K562 (cell line): ENCODE data around the gene KAZALD1. TPM values are rescaled to one million over a fixed set of nuclear protein-coding genes. Genes with fewer than 3 reads are reported as not detected.

Source experiments
- ARHGAP35 ChIP-seq: fragments of 450-650 bp; IDR thresholded peaks from 2 replicates; pipeline ENCODE4 v1.6.1; 2018; ENCODE audit not compliant: partially characterized antibody
- CBFA2T2 ChIP-seq: fragments of 450-650 bp; conservative IDR thresholded peaks from 2 replicates; pipeline ENCODE4 v1.6.1; 2017; ENCODE audit warnings: mild to moderate bottlenecking
- DEAF1 ChIP-seq: fragments of 450-650 bp; formaldehyde crosslinking; IDR thresholded peaks from 2 replicates; pipeline ENCODE4 v1.4.0; 2020; ENCODE audit warnings: mild to moderate bottlenecking, moderate library complexity
- LARP7 ChIP-seq: fragments of 450-650 bp; IDR thresholded peaks from 2 replicates; pipeline ENCODE4 v1.6.1; 2016
- NR2F6 ChIP-seq: fragments of 450-650 bp; formaldehyde crosslinking; IDR thresholded peaks from 2 replicates; pipeline ENCODE4 v1.4.0; 2020; ENCODE audit warnings: mild to moderate bottlenecking
- NRF1 ChIP-seq, 2 experiments: fragments of 450-650 bp; IDR thresholded peaks in 1 of 2; conservative IDR thresholded peaks in 1 of 2; 2 replicates each; pipeline ENCODE4 v1.6.1; 2014; ENCODE audit warnings: mild to moderate bottlenecking in 2 of 2
- RBBP5 ChIP-seq: fragments of 200-600 bp; sonication (generic); IDR thresholded peaks from 2 replicates; pipeline ENCODE4 v1.6.1; 2012; ENCODE audit warnings: borderline replicate concordance, mild to moderate bottlenecking, low read length, control low read depth, inconsistent platforms; ENCODE audit not compliant: insufficient read depth, poor library complexity, severe bottlenecking
- RCOR1 ChIP-seq, 2 experiments: IDR thresholded peaks; 2 replicates each; pipeline ENCODE4 v1.6.1; 2012; ENCODE audit warnings: low read depth in 2 of 2, low read length in 2 of 2, borderline replicate concordance in 1 of 2, improper control_type of control experiment in 1 of 2
- SMARCA5 ChIP-seq: fragments of 450-650 bp; IDR thresholded peaks from 2 replicates; pipeline ENCODE4 v1.6.1; 2016
- SP2 ChIP-seq: IDR thresholded peaks from 2 replicates; pipeline ENCODE4 v1.6.1; 2011; ENCODE audit warnings: mild to moderate bottlenecking, low read depth, low read length, moderate library complexity; ENCODE audit not compliant: poor library complexity, severe bottlenecking; ENCODE audit errors: extremely low read depth
- ZNF143 ChIP-seq: sonication (generic); formaldehyde crosslinking; IDR thresholded peaks from 2 replicates; pipeline ENCODE4 v1.9.0; 2022; ENCODE audit warnings: mild to moderate bottlenecking, missing genetic modification reagents
- ZNF41 ChIP-seq: fragments of 250-450 bp; sonication (Bioruptor Pico); conservative IDR thresholded peaks from 2 replicates; pipeline ENCODE4 v1.4.0; 2020; ENCODE audit warnings: mild to moderate bottlenecking
- polyA plus RNA-seq, 8 experiments: library from polyadenylated mRNA; depleted of rRNA in 4 of 8; stranded (reverse) in 5 of 8; unstranded in 3 of 8; fragments of >200 nt; fragmentation: Nextera tagmentation in 2 of 8; fragmentation: Illumina TruSeq in 1 of 8; extraction: Ambion mirVana in 2 of 8; extraction: Trizol in 1 of 8; gene quantifications; 2 replicates each; pipeline versions ENCODE4 v1.2.1 to v1.2.3, GENCODE V29; 2011 to 2014; ENCODE audit warnings: inconsistent platforms in 1 of 8, missing spikeins in 1 of 8
- total RNA-seq, 7 experiments: library from RNA; depleted of rRNA in 6 of 7; stranded (reverse); fragments of >200 nt in 6 of 7; fragmentation: Illumina TruSeq in 2 of 7; extraction: Trizol in 2 of 7; gene quantifications; 2 replicates each; pipeline versions ENCODE4 v1.2.1 to v1.2.3, GENCODE V29; 2011 to 2021; ENCODE audit warnings: low replicate concordance in 1 of 7
- TF ChIP-seq, protein P1 (sequence below), 2 experiments: fragments of 450-650 bp in 1 of 2; IDR thresholded peaks; 2 replicates each; pipeline ENCODE4 v1.6.1; 2011 to 2017; ENCODE audit warnings: low read depth in 2 of 2, antibody characterized with exemption in 1 of 2, borderline replicate concordance in 1 of 2, low read length in 1 of 2, mild to moderate bottlenecking in 1 of 2, mixed read lengths in 1 of 2; ENCODE audit not compliant: control insufficient read depth in 1 of 2
- TF ChIP-seq, protein P2 (sequence below), 2 experiments: IDR thresholded peaks in 1 of 2; conservative IDR thresholded peaks in 1 of 2; 2 replicates each; pipeline ENCODE4 v1.6.1; 2016; ENCODE audit warnings: low read depth in 2 of 2, mild to moderate bottlenecking in 1 of 2, missing compliant biosample characterization in 1 of 2, missing genetic modification characterization in 1 of 2, moderate library complexity in 1 of 2
- TF ChIP-seq, protein P3 (sequence below): sonication (generic); IDR thresholded peaks from 2 replicates; pipeline ENCODE4 v1.6.1; 2016
- TF ChIP-seq, protein P4 (sequence below): sonication (generic); formaldehyde crosslinking; IDR thresholded peaks from 2 replicates; pipeline ENCODE4 v1.4.0; 2020; ENCODE audit warnings: mild to moderate bottlenecking, missing genetic modification reagents

Gene KAZALD1
- total and polyA plus RNA-seq, 9 of the 15 experiments (the other 6 are each of a cell fraction or from before 2014, with no cell fraction given), result 0.15 to 10.0 (median 4.9) TPM

- TF ChIP-seq, protein P1, sequence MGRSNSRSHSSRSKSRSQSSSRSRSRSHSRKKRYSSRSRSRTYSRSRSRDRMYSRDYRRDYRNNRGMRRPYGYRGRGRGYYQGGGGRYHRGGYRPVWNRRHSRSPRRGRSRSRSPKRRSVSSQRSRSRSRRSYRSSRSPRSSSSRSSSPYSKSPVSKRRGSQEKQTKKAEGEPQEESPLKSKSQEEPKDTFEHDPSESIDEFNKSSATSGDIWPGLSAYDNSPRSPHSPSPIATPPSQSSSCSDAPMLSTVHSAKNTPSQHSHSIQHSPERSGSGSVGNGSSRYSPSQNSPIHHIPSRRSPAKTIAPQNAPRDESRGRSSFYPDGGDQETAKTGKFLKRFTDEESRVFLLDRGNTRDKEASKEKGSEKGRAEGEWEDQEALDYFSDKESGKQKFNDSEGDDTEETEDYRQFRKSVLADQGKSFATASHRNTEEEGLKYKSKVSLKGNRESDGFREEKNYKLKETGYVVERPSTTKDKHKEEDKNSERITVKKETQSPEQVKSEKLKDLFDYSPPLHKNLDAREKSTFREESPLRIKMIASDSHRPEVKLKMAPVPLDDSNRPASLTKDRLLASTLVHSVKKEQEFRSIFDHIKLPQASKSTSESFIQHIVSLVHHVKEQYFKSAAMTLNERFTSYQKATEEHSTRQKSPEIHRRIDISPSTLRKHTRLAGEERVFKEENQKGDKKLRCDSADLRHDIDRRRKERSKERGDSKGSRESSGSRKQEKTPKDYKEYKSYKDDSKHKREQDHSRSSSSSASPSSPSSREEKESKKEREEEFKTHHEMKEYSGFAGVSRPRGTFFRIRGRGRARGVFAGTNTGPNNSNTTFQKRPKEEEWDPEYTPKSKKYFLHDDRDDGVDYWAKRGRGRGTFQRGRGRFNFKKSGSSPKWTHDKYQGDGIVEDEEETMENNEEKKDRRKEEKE (IDR thresholded peaks at IDR 0.05; ENCODE audit: borderline replicate concordance in 1 of 2, control insufficient read depth in 1 of 2, low read depth in 2 of 2, low read length in 1 of 2), result no peak
- TF ChIP-seq ZNF143 (no peak), CBFA2T2 (peak; percentile 25; the same call in 1 of the 2 replicates), RBBP5 (no peak), RCOR1 (IDR thresholded peaks at IDR 0.05; ENCODE audit: borderline replicate concordance in 1 of 2, low read depth in 2 of 2, low read length in 2 of 2) (0 out of 4 replicates have a peak, but pooled peaks of 1 of the 2 experiments have one; percentile 13), ARHGAP35 (no peak), NRF1 (conservative IDR thresholded peaks at IDR 0.05 in 1 of 2, IDR thresholded peaks at IDR 0.05 in 1 of 2) (0 out of 4 replicates have a peak, but pooled peaks of 1 of the 2 experiments have one; percentile 16), ZNF41 (CRISPR knock-in tag) (no peak), DEAF1 (CRISPR knock-in tag) (no peak), LARP7 (no peak), NR2F6 (CRISPR knock-in tag) (no peak), SP2 (no peak), SMARCA5 (0 out of 2 replicates have a peak, but pooled peaks have one; percentile 45)
- TF ChIP-seq, protein P2, sequence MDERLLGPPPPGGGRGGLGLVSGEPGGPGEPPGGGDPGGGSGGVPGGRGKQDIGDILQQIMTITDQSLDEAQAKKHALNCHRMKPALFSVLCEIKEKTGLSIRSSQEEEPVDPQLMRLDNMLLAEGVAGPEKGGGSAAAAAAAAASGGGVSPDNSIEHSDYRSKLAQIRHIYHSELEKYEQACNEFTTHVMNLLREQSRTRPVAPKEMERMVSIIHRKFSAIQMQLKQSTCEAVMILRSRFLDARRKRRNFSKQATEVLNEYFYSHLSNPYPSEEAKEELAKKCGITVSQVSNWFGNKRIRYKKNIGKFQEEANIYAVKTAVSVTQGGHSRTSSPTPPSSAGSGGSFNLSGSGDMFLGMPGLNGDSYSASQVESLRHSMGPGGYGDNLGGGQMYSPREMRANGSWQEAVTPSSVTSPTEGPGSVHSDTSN (CRISPR knock-in tag; IDR thresholded peaks at IDR 0.05; ENCODE audit: low read depth), result no peak
- TF ChIP-seq, protein P2 (tag; conservative IDR thresholded peaks at IDR 0.05; ENCODE audit: low read depth), result peak; percentile 40; the same call in 1 of the 2 replicates
- TF ChIP-seq, protein P3, sequence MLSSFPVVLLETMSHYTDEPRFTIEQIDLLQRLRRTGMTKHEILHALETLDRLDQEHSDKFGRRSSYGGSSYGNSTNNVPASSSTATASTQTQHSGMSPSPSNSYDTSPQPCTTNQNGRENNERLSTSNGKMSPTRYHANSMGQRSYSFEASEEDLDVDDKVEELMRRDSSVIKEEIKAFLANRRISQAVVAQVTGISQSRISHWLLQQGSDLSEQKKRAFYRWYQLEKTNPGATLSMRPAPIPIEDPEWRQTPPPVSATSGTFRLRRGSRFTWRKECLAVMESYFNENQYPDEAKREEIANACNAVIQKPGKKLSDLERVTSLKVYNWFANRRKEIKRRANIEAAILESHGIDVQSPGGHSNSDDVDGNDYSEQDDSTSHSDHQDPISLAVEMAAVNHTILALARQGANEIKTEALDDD, result no peak
- TF ChIP-seq, protein P4, sequence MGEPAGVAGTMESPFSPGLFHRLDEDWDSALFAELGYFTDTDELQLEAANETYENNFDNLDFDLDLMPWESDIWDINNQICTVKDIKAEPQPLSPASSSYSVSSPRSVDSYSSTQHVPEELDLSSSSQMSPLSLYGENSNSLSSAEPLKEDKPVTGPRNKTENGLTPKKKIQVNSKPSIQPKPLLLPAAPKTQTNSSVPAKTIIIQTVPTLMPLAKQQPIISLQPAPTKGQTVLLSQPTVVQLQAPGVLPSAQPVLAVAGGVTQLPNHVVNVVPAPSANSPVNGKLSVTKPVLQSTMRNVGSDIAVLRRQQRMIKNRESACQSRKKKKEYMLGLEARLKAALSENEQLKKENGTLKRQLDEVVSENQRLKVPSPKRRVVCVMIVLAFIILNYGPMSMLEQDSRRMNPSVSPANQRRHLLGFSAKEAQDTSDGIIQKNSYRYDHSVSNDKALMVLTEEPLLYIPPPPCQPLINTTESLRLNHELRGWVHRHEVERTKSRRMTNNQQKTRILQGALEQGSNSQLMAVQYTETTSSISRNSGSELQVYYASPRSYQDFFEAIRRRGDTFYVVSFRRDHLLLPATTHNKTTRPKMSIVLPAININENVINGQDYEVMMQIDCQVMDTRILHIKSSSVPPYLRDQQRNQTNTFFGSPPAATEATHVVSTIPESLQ (CRISPR knock-in tag), result no peak
These were observed 9.6 kb downstream of the KAZALD1 start (continued) for GRCh38 chr10:101071267-101071884.
